Fibroblast of lung (primary cell): ENCODE measurements around the gene ZNF302.

ENCODE experiments used
- CTCF ChIP-seq, 2 donors: IDR thresholded peaks in 1 of 2; conservative IDR thresholded peaks in 1 of 2; 1 replicate in 1 of 2; 2 replicates in 1 of 2; pipeline ENCODE4 v1.5.1; 2011 to 2012; ENCODE audit warnings: low read length in 2 of 2, control low read depth in 1 of 2, inconsistent platforms in 1 of 2, low read depth in 1 of 2, mild to moderate bottlenecking in 1 of 2
- EZH2 ChIP-seq: IDR thresholded peaks from 2 replicates; pipeline ENCODE4 v1.5.1; 2012; ENCODE audit warnings: low read length, control low read depth, mild to moderate bottlenecking; ENCODE audit errors: missing control alignments

- TF ChIP-seq CTCF (conservative IDR thresholded peaks at IDR 0.05 in 1 of 2, IDR thresholded peaks at IDR 0.05 in 1 of 2; ENCODE audit: low read depth in 1 of 2, low read length in 2 of 2) (no peak), EZH2 (no peak)
Observed at GRCh38 chr19:34713262-34713637, 35.8 kb downstream of the ZNF302 start.
